ENCODE measurements around the gene SREBF1.

SREBF1 gene

GRCh38 chr17:17836818-17837379 lies at the start of gene SREBF1:
Gene SREBF1, minus strand, starts transcription at chr17:17836986. Its CDS starts 169 bp downstream, at chr17:17836817.
- Histone ChIP-seq H3K4me3 (ENCODE audit: low read depth in 1 of 2, low read length in 1 of 2) (peak within 1 kb of the TSS; percentile 73 to 94), H3K27me3 (no peaks in the 10 kb centered on the region), H3K36me3 (no peaks in the 10 kb centered on the region), H3K4me1 (ENCODE audit: control insufficient read depth in 1 of 2, insufficient read depth in 1 of 2, low read depth in 1 of 2, low read length in 1 of 2) (peaks cover 57 to 69% of the 10 kb centered on the region in 2 experiments), H3K9me3 (no peaks in the 10 kb centered on the region), H3K27ac (peak within 1 kb of the TSS; percentile 100)
- TF ChIP-seq CTCF (IDR thresholded peaks at IDR 0.05): no peak

DNA sequence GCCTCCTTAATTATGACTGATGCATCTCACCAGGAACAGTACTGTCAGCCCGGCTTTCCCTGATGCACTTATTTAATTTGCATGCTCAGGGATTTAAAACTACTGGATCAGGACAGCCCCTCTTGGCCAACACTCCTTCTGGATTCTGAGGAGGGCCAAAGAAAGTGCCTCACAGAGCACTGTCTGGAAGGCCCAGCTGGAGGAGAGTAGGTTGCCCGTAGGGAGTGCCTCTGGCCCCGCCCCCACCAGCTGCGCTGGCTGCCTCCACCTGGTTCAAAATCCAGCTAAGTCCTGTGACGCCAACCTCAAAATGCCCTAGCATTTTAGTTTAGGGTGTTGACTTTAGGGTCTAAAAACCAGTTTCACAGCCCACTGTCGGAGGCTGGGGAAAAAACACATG lies 49.4 kb upstream of the SREBF1 start:
- no peak overlapping the region for H3K27ac ChIP-seq
- TF ChIP-seq CTCF (IDR thresholded peaks at IDR 0.05): no peak
- H3K27me3 ChIP-seq: no peaks in the 10 kb centered on the region
- H3K4me1 ChIP-seq (ENCODE audit: control insufficient read depth in 1 of 2, insufficient read depth in 1 of 2, low read depth in 1 of 2, low read length in 1 of 2): no peaks in the 10 kb centered on the region
- no peak overlapping the region for H3K4me3 ChIP-seq (ENCODE audit: low read depth in 1 of 2, low read length in 1 of 2)
- no peaks in the 10 kb centered on the region for H3K9me3 ChIP-seq
- peaks cover 64% of the 10 kb centered on the region for H3K36me3 ChIP-seq

DNA sequence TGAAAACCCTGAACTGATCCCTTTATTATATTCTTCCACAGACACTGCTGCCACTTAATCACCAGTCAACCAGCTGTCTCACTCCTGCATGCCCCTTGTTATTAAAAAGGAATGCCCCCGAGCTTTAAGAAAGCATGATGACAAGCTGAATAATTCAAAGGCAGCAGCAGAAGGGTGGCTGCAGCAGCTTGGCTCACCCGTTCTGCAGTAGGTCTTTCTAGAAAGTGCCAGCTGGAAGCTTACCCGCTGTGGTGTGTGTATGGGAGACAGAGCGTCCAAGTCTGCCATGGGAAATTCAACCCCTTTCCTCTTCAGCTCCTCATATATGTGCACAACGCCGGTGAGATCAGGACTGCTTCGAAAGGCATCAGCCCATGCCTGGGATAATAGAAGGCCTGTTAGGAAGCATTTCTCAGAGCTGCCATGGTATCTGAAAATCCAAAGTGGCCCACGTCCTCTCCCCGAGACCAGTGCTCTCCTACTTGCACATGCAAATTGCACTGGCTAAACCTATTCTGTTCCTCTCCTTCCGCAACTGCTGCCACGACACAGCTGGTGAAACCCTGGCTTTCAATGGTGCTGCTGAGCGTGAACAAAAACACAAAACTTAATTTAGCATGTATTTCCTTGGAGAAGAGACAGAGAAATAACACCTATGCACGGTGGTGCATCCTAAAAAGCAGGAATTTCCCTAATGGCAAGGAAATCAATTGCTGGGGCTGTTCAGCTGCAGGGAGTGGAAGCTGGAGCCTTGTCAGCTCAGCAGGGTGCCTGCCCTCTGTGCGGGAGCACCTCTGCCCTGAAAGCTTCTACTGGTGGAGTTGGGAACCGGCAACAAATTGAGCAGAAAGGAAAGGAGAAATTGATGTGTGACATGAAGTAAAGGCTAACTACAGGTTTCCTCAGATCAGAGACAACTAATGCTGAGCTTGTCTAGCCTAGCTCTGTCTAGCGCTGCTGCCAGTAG lies 47.9 kb upstream of the SREBF1 start:
- H3K4me3 ChIP-seq (ENCODE audit: low read depth in 1 of 2, low read length in 1 of 2): no peak overlapping the region
- no peaks in the 10 kb centered on the region for H3K4me1 ChIP-seq (ENCODE audit: control insufficient read depth in 1 of 2, insufficient read depth in 1 of 2, low read depth in 1 of 2, low read length in 1 of 2)
- H3K27me3 ChIP-seq: no peaks in the 10 kb centered on the region
- no peak for TF ChIP-seq CTCF (IDR thresholded peaks at IDR 0.05)
- no peaks in the 10 kb centered on the region for H3K9me3 ChIP-seq
- peaks cover 74% of the 10 kb centered on the region for H3K36me3 ChIP-seq
- H3K27ac ChIP-seq: no peak overlapping the region

DNA sequence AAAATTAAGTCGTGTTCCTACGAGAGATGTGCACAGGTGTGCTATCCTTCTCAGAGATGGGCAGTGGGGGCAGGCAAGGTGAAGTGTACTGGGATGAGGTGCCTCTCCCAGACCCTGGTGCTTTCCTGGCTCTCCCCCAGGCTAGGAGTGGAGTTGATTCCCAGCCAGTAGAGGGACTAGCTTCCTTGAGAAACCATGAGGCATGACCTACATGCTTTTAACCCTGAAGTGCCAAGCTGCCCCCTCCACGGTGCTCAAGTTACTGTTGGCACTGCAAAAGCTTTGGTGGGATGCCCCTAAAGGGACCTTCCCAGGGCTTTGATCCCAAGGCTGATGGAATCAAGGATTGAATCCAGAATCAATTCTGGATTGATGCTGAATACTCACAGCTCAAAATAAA lies 47.0 kb upstream of the SREBF1 start:
- H3K27me3 ChIP-seq: no peaks in the 10 kb centered on the region
- no peak overlapping the region for H3K27ac ChIP-seq
- H3K36me3 ChIP-seq: peaks cover 76% of the 10 kb centered on the region
- no peak overlapping the region for H3K4me3 ChIP-seq (ENCODE audit: low read depth in 1 of 2, low read length in 1 of 2)
- TF ChIP-seq CTCF (IDR thresholded peaks at IDR 0.05): no peak
- H3K9me3 ChIP-seq: no peaks in the 10 kb centered on the region
- no peaks in the 10 kb centered on the region for H3K4me1 ChIP-seq (ENCODE audit: control insufficient read depth in 1 of 2, insufficient read depth in 1 of 2, low read depth in 1 of 2, low read length in 1 of 2)

GRCh38 chr17:17882082-17882581 lies 45.3 kb upstream of the SREBF1 start:
- Histone ChIP-seq H3K36me3 (peaks cover 89% of the 10 kb centered on the region), H3K27ac (no peak overlapping the region), H3K4me1 (ENCODE audit: control insufficient read depth in 1 of 2, insufficient read depth in 1 of 2, low read depth in 1 of 2, low read length in 1 of 2) (no peaks in the 10 kb centered on the region), H3K4me3 (ENCODE audit: low read depth in 1 of 2, low read length in 1 of 2) (no peak overlapping the region), H3K9me3 (no peaks in the 10 kb centered on the region), H3K27me3 (no peaks in the 10 kb centered on the region)
- no peak for TF ChIP-seq CTCF (IDR thresholded peaks at IDR 0.05)
